Keratinocyte (primary cell): ENCODE data around the gene NGB.

Source experiments
- CTCF ChIP-seq, 3 experiments: IDR thresholded peaks in 1 of 3; conservative IDR thresholded peaks in 1 of 3; optimal IDR thresholded peaks in 1 of 3; 2 replicates in 2 of 3; 3 replicates in 1 of 3; pipeline versions ENCODE3 to v1.5.1; 2011; ENCODE audit warnings: low read length in 3 of 3, mild to moderate bottlenecking in 3 of 3, moderate library complexity in 2 of 3, control low read depth in 1 of 3, inconsistent platforms in 1 of 3; ENCODE audit not compliant: insufficient read depth in 2 of 3; ENCODE audit errors: extremely low read depth in 1 of 3
- EZH2 ChIP-seq: IDR thresholded peaks from one replicate; pipeline ENCODE4 v1.6.1; 2012; ENCODE audit warnings: inconsistent platforms, mild to moderate bottlenecking, low read length, moderate library complexity

- TF ChIP-seq CTCF (optimal IDR thresholded peaks at IDR 0.05 in 1 of 3, IDR thresholded peaks at IDR 0.05 in 1 of 3, conservative IDR thresholded peaks at IDR 0.05 in 1 of 3; ENCODE audit: extremely low read depth in 1 of 3, insufficient read depth in 2 of 3, low read length in 3 of 3) (no peak), EZH2 (no peak)
Measured at GRCh38 chr14:77272261-77272660, 1.3 kb upstream of the NGB start.
